K562 (cell line): ENCODE results near the gene SP2. TPM values are rescaled to one million over a fixed set of nuclear protein-coding genes. Genes with fewer than 3 reads are reported as not detected.

Experiments used
- ATAC-seq: fragments of 200-7000 bp; cut with Tn5 transposase; 3 replicates; pipeline ENCODE4 v1.9.1; 2020; ENCODE audit warnings: moderate library complexity
- BruUV-seq: library from RNA; stranded (reverse); fragments of 400-500 nt; replicated peaks from 2 replicates; lab custom pipeline; 2021; lab: Mats Ljungman, UMichigan
- CTCF ChIA-PET: fragments of 300-600 bp; formaldehyde crosslinking; extraction: SDS; loops from one replicate; lab custom pipeline; 2021; ENCODE audit warnings: low intra/inter-chr PET ratio; lab: Yijun Ruan, JAX
- POLR2A ChIA-PET: fragments of 300-600, 350-650 bp; sonication (Branson Sonifier 250); formaldehyde crosslinking; extraction: SDS; loops from one replicate; lab custom pipeline; 2021; ENCODE audit warnings: antibody characterized with exemption, inconsistent platforms; lab: Yijun Ruan, JAX
- DNase-seq, 4 experiments: peaks; one replicate each; pipeline versions ENCODE4 v3.0.0 to v3.0.0-alpha.2; 2011 to 2018; ENCODE audit warnings: low spot score in 3 of 4, mixed read lengths in 3 of 4; ENCODE audit errors: extremely low read depth in 1 of 4
- FAIRE-seq: peaks from 2 replicates; lab custom pipeline; 2011; peaks lifted over from hg19 to GRCh38; lab: Jason Lieb, UNC
- H2AFZ ChIP-seq: 2 replicates; pipeline ENCODE4 v1.6.0; 2011; ENCODE audit warnings: low read depth, low read length, control low read depth, inconsistent platforms
- H3K27ac ChIP-seq: fragments of 200-600 bp; 3 replicates; pipeline ENCODE4 v1.8.0; 2011; ENCODE audit warnings: low read depth, mild to moderate bottlenecking, control low read depth, inconsistent platforms, low read length, moderate library complexity, mixed read lengths; ENCODE audit errors: extremely low read depth
- H3K27me3 ChIP-seq, 2 experiments: fragments of 300-600 bp in 1 of 2; 2 replicates in 1 of 2; 3 replicates in 1 of 2; pipeline versions ENCODE4 v1.6.0 to v1.8.0; 2011; ENCODE audit warnings: inconsistent platforms in 2 of 2, low read length in 2 of 2, mild to moderate bottlenecking in 1 of 2, mixed read lengths in 1 of 2, moderate library complexity in 1 of 2; ENCODE audit not compliant: control insufficient read depth in 2 of 2, insufficient read depth in 2 of 2
- H3K36me3 ChIP-seq: fragments of 300-600 bp; 3 replicates; pipeline ENCODE4 v1.8.0; 2011; ENCODE audit warnings: mild to moderate bottlenecking, low read length, inconsistent platforms; ENCODE audit not compliant: control insufficient read depth, insufficient read depth
- H3K4me1 ChIP-seq, 2 experiments: fragments of 200-600 bp in 1 of 2; replicated peaks in 1 of 2; 2 replicates in 1 of 2; 3 replicates in 1 of 2; pipeline versions ENCODE4 v1.5.1 to v1.8.0; 2011; ENCODE audit warnings: inconsistent platforms in 2 of 2, low read length in 2 of 2, mild to moderate bottlenecking in 1 of 2, mixed read lengths in 1 of 2, moderate library complexity in 1 of 2; ENCODE audit not compliant: control insufficient read depth in 2 of 2, insufficient read depth in 2 of 2
- H3K4me2 ChIP-seq: 2 replicates; pipeline ENCODE4 v1.6.1; 2011; ENCODE audit warnings: low read length, control low read depth, inconsistent platforms, mixed read lengths; ENCODE audit not compliant: insufficient read depth
- H3K4me3 ChIP-seq: fragments of 200-600 bp; sonication (generic), shearing (Covaris generic); 2 replicates; pipeline ENCODE4 v1.5.1; 2016; ENCODE audit warnings: control low read depth, inconsistent platforms
- H3K79me2 ChIP-seq: fragments of 200-600 bp; 3 replicates; pipeline ENCODE4 v1.8.0; 2011; ENCODE audit warnings: low read length, inconsistent platforms; ENCODE audit not compliant: control insufficient read depth, insufficient read depth
- H3K9ac ChIP-seq, 2 experiments: 2 replicates each; pipeline versions ENCODE4 v1.6.0 to v1.6.1; 2011; ENCODE audit warnings: low read depth in 2 of 2, low read length in 2 of 2, control low read depth in 1 of 2, inconsistent platforms in 1 of 2, mild to moderate bottlenecking in 1 of 2, mixed read lengths in 1 of 2; ENCODE audit not compliant: insufficient read depth in 1 of 2
- H3K9me1 ChIP-seq: one replicate; pipeline ENCODE4 v1.6.0; 2011; ENCODE audit warnings: inconsistent platforms, mild to moderate bottlenecking, low read length, moderate library complexity; ENCODE audit not compliant: control insufficient read depth, insufficient read depth
- H3K9me3 ChIP-seq: replicated peaks from 2 replicates; pipeline ENCODE4 v1.5.1; 2011; ENCODE audit warnings: low read depth, low read length, inconsistent platforms; ENCODE audit not compliant: control insufficient read depth, insufficient read depth
- H4K20me1 ChIP-seq: replicated peaks from 2 replicates; pipeline ENCODE4 v1.6.1; 2011; ENCODE audit warnings: low read length, inconsistent platforms, mixed read lengths; ENCODE audit not compliant: control insufficient read depth, insufficient read depth
- BHLHE40 ChIP-seq: IDR thresholded peaks from 2 replicates; pipeline ENCODE4 v1.6.1; 2011; ENCODE audit warnings: low read length, improper control_type of control experiment
- CTBP1 ChIP-seq: fragments of 450-650 bp; IDR thresholded peaks from 2 replicates; pipeline ENCODE4 v1.6.1; 2016; ENCODE audit warnings: borderline replicate concordance
- GATA2 ChIP-seq: sonication (generic); formaldehyde crosslinking; IDR thresholded peaks from 2 replicates; pipeline ENCODE4 v1.4.0; 2020; ENCODE audit warnings: mild to moderate bottlenecking, missing genetic modification reagents
- MEF2D ChIP-seq: conservative IDR thresholded peaks from 2 replicates; pipeline ENCODE4 v1.6.1; 2016; ENCODE audit warnings: low read depth, missing genetic modification characterization, missing compliant biosample characterization
- NRF1 ChIP-seq, 2 experiments: fragments of 450-650 bp; IDR thresholded peaks in 1 of 2; conservative IDR thresholded peaks in 1 of 2; 2 replicates each; pipeline ENCODE4 v1.6.1; 2014; ENCODE audit warnings: mild to moderate bottlenecking in 2 of 2
- RBBP5 ChIP-seq: fragments of 200-600 bp; sonication (generic); IDR thresholded peaks from 2 replicates; pipeline ENCODE4 v1.6.1; 2012; ENCODE audit warnings: borderline replicate concordance, mild to moderate bottlenecking, low read length, control low read depth, inconsistent platforms; ENCODE audit not compliant: insufficient read depth, poor library complexity, severe bottlenecking
- SMAD4 ChIP-seq: fragments of 250-450 bp; sonication (Bioruptor Pico); conservative IDR thresholded peaks from 2 replicates; pipeline ENCODE4 v1.8.0; 2021; ENCODE audit warnings: inconsistent platforms, mild to moderate bottlenecking, moderate library complexity
- SMARCA4 ChIP-seq: fragments of 450-650 bp; IDR thresholded peaks from 2 replicates; pipeline ENCODE4 v1.6.1; 2016
- SPI1 ChIP-seq: IDR thresholded peaks from 2 replicates; pipeline ENCODE4 v1.6.1; 2011; ENCODE audit warnings: low read depth, low read length, control low read depth, borderline replicate concordance
- ZNF586 ChIP-seq: fragments of 450-650 bp; formaldehyde crosslinking; conservative IDR thresholded peaks from 2 replicates; pipeline ENCODE4 v1.4.0; 2020; ENCODE audit warnings: mild to moderate bottlenecking, moderate library complexity
- WGBS: fragments of 100-300 bp; shearing (Covaris generic); methylation state at CpG from one replicate; pipeline ENCODE4 v1.1.6; 2016; ENCODE audit warnings: low coverage, mixed read lengths; ENCODE audit not compliant: insufficient coverage; ENCODE audit errors: missing lambda C conversion rate; 5-methylcytosine and 5-hydroxymethylcytosine counted together
- in situ Hi-C: fragments of 300-500 bp; cut with MboI; formaldehyde crosslinking; loops from 4 replicates; pipeline ENCODE4 v1.15.0; 2018; ENCODE audit warnings: inconsistent platforms, mixed read lengths
- intact Hi-C: fragments of 100-400 bp; cut with micrococcal nuclease; formaldehyde crosslinking; loops from 2 replicates; pipeline ENCODE4 v1.14.2; 2022
- polyA plus RNA-seq, 8 experiments: library from polyadenylated mRNA; depleted of rRNA in 4 of 8; stranded (reverse) in 5 of 8; unstranded in 3 of 8; fragments of >200 nt; fragmentation: Nextera tagmentation in 2 of 8; fragmentation: Illumina TruSeq in 1 of 8; extraction: Ambion mirVana in 2 of 8; extraction: Trizol in 1 of 8; gene quantifications; 2 replicates each; pipeline versions ENCODE4 v1.2.1 to v1.2.3, GENCODE V29; 2011 to 2014; ENCODE audit warnings: inconsistent platforms in 1 of 8, missing spikeins in 1 of 8
- total RNA-seq, 7 experiments: library from RNA; depleted of rRNA in 6 of 7; stranded (reverse); fragments of >200 nt in 6 of 7; fragmentation: Illumina TruSeq in 2 of 7; extraction: Trizol in 2 of 7; gene quantifications; 2 replicates each; pipeline versions ENCODE4 v1.2.1 to v1.2.3, GENCODE V29; 2011 to 2021; ENCODE audit warnings: low replicate concordance in 1 of 7
- TF ChIP-seq, protein P1 (sequence below), 2 experiments: fragments of 200-800 bp in 1 of 2; sonication (Bioruptor generic) in 1 of 2; sonication (generic) in 1 of 2; formaldehyde crosslinking in 1 of 2; IDR thresholded peaks in 1 of 2; conservative IDR thresholded peaks in 1 of 2; 2 replicates each; pipeline versions ENCODE4 v1.5.0 to v1.6.1; 2016 to 2020; ENCODE audit warnings: missing compliant biosample characterization in 1 of 2, missing genetic modification characterization in 1 of 2, missing genetic modification reagents in 1 of 2
- TF ChIP-seq, protein P2 (sequence below): sonication (generic); formaldehyde crosslinking; IDR thresholded peaks from 2 replicates; pipeline ENCODE4 v1.8.1; 2023; ENCODE audit warnings: mild to moderate bottlenecking, missing genetic modification reagents

Gene SP2
- total and polyA plus RNA-seq, 9 of the 15 experiments (the other 6 are each of a cell fraction or from before 2014, with no cell fraction given) = 0.77 to 22.3 (median 2.3) TPM

DNA sequence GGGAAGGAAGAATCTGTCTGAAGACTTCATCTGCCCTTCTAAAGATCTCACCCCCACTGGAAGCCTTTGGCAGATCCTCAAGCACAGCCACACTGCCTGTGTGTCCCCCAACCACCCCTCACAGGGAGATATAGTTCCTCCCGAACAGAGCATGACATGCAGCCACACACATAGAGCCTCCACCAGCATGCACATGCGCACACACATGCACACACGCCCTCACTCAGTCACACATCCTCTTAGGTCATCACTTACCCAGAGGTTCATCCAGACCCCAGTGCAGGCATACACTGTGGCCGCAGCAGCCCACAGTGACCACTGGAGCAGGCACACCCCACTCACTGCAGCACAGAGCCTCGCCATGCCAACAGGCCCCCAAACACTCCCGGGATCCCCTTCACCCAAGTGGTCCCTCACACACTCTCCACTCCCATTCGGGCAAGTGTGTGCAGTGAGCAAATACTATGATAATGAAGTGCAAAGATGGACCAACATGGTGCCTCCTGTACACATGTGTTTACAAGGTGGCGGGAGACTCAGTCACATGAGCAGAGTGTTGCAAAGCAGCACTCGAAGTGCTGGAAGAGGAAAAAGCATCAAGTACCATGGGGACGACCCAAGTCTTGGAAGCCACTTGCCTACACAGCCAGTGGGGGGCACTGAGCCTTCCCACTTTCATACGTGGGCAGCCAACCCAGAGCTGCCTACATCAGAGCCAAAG is 28.1 kb upstream of the SP2 start (continued):
- TF ChIP-seq, protein P1, sequence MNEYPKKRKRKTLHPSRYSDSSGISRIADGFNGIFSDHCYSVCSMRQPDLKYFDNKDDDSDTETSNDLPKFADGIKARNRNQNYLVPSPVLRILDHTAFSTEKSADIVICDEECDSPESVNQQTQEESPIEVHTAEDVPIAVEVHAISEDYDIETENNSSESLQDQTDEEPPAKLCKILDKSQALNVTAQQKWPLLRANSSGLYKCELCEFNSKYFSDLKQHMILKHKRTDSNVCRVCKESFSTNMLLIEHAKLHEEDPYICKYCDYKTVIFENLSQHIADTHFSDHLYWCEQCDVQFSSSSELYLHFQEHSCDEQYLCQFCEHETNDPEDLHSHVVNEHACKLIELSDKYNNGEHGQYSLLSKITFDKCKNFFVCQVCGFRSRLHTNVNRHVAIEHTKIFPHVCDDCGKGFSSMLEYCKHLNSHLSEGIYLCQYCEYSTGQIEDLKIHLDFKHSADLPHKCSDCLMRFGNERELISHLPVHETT (CRISPR knock-in tag; conservative IDR thresholded peaks at IDR 0.05 in 1 of 2, IDR thresholded peaks at IDR 0.05 in 1 of 2) = 0 out of 4 replicates have a peak, but pooled peaks of 1 of the 2 experiments have one; percentile 31
- TF ChIP-seq NRF1 (conservative IDR thresholded peaks at IDR 0.05 in 1 of 2, IDR thresholded peaks at IDR 0.05 in 1 of 2) (0 out of 4 replicates have a peak, but pooled peaks of 1 of the 2 experiments have one; percentile 31), ZNF586 (CRISPR knock-in tag) (no peak), BHLHE40 (0 out of 2 replicates have a peak, but pooled peaks have one; percentile 3)

- FAIRE-seq = no peak
- H3K36me3 ChIP-seq = no peaks in the 10 kb centered on the region
- TF ChIP-seq GATA2 (CRISPR knock-in tag) (no peak), CTBP1 (peak; percentile 38; the same call in 1 of the 2 replicates), RBBP5 (no peak), SMAD4 (CRISPR knock-in tag) (no peak), SPI1 (peak; percentile 40; the same call in 1 of the 2 replicates), MEF2D (no peak), SMARCA4 (no peak)
- TF ChIP-seq, protein P2, sequence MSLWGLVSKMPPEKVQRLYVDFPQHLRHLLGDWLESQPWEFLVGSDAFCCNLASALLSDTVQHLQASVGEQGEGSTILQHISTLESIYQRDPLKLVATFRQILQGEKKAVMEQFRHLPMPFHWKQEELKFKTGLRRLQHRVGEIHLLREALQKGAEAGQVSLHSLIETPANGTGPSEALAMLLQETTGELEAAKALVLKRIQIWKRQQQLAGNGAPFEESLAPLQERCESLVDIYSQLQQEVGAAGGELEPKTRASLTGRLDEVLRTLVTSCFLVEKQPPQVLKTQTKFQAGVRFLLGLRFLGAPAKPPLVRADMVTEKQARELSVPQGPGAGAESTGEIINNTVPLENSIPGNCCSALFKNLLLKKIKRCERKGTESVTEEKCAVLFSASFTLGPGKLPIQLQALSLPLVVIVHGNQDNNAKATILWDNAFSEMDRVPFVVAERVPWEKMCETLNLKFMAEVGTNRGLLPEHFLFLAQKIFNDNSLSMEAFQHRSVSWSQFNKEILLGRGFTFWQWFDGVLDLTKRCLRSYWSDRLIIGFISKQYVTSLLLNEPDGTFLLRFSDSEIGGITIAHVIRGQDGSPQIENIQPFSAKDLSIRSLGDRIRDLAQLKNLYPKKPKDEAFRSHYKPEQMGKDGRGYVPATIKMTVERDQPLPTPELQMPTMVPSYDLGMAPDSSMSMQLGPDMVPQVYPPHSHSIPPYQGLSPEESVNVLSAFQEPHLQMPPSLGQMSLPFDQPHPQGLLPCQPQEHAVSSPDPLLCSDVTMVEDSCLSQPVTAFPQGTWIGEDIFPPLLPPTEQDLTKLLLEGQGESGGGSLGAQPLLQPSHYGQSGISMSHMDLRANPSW = no peak
- H3K4me3 ChIP-seq = no peak overlapping the region
- in situ Hi-C loops = no loop called here
- H4K20me1 ChIP-seq = no peaks in the 10 kb centered on the region
- no peak overlapping the region for H3K27ac ChIP-seq
- BruUV-seq = no TSS peak
- no peaks in the 10 kb centered on the region for H3K9me3 ChIP-seq
- H3K4me2 ChIP-seq = no peak overlapping the region
- no peak for ATAC-seq
- H3K79me2 ChIP-seq = no peaks in the 10 kb centered on the region
- H3K9ac ChIP-seq = no peak overlapping the region
- H3K27me3 ChIP-seq = no peaks in the 10 kb centered on the region
- H2AFZ ChIP-seq = peak overlapping the region; percentile 42; the same call in 1 of the 2 replicates
- H3K9me1 ChIP-seq = no peaks in the 10 kb centered on the region
- 28% methylated on average over 2 of the region's 2 CpGs for WGBS
- peak in 2 of 4 experiments; percentile 45 to 48 for DNase-seq
- CTCF ChIA-PET = no interaction called here
- intact Hi-C loops = no loop called here
- H3K4me1 ChIP-seq = peaks cover 59 to 69% of the 10 kb centered on the region in 2 experiments
- POLR2A ChIA-PET = interaction anchor here (0.6 to 1.5 kb wide), 3 partner anchors 9 to 27 kb away, joined by 3 read pairs; partner anchors contain the start of genes SP2 and SP6
Observed at GRCh38 chr17:47869114-47869513, 26.9 kb upstream of the SP2 start.
